Neutrophil (primary cell): ENCODE results near the gene PLAC8.
"Not testable (repeated sequence)": the region's sequence is repeated elsewhere in the genome, so short reads cannot be mapped to it uniquely, and the experiment has no call there.

Experiments used
- H3K27ac ChIP-seq: fragments of 200-600 bp; sonication (generic); 2 replicates; pipeline ENCODE4 v1.5.1; 2016; ENCODE audit warnings: mild to moderate bottlenecking, moderate library complexity
- H3K27me3 ChIP-seq: fragments of 200-600 bp; sonication (generic); 2 replicates; pipeline ENCODE4 v1.6.0; 2016; ENCODE audit warnings: mild to moderate bottlenecking
- H3K36me3 ChIP-seq: fragments of 200-600 bp; sonication (generic); 2 replicates; pipeline ENCODE4 v1.5.1; 2017
- H3K4me1 ChIP-seq, 2 experiments: fragments of 200-600 bp in 1 of 2; sonication (generic) in 1 of 2; 1 replicate in 1 of 2; 2 replicates in 1 of 2; pipeline versions ENCODE4 v1.5.1 to v1.6.1; 2013 to 2016; ENCODE audit warnings: low read depth in 1 of 2, low read length in 1 of 2, mild to moderate bottlenecking in 1 of 2, moderate library complexity in 1 of 2; ENCODE audit not compliant: control insufficient read depth in 1 of 2, insufficient read depth in 1 of 2
- H3K4me3 ChIP-seq, 2 experiments: fragments of 200-600 bp in 1 of 2; sonication (generic) in 1 of 2; 1 replicate in 1 of 2; 2 replicates in 1 of 2; pipeline ENCODE4 v1.5.1; 2013 to 2016; ENCODE audit warnings: low read depth in 1 of 2, low read length in 1 of 2, mild to moderate bottlenecking in 1 of 2, moderate library complexity in 1 of 2
- H3K9me3 ChIP-seq: fragments of 200-600 bp; sonication (generic); 2 replicates; pipeline ENCODE4 v1.5.1; 2016
- CTCF ChIP-seq: fragments of 200-600 bp; sonication (generic); IDR thresholded peaks from 2 replicates; pipeline ENCODE4 v1.5.1; 2016; ENCODE audit warnings: antibody characterized with exemption

PLAC8 gene

GRCh38 chr4:83062739-83063138 lies 51.8 kb downstream of the PLAC8 start:
- Histone ChIP-seq H3K27me3 (no peaks in the 10 kb centered on the region), H3K4me3 (no peak overlapping the region), H3K27ac (no peak overlapping the region)

GRCh38 chr4:83054928-83055327 lies 59.6 kb downstream of the PLAC8 start:
- Histone ChIP-seq H3K9me3 (no peaks in the 10 kb centered on the region), H3K27ac (no peak overlapping the region), H3K4me1 (no peaks in the 10 kb centered on the region), H3K27me3 (no peaks in the 10 kb centered on the region), H3K36me3 (peaks cover 24% of the 10 kb centered on the region), H3K4me3 (no peak overlapping the region)
- no peak for TF ChIP-seq CTCF

More at GRCh38 chr4:83062739-83063138, 51.8 kb downstream of the PLAC8 start:
- no peaks in the 10 kb centered on the region for H3K4me1 ChIP-seq
- no peak for TF ChIP-seq CTCF
- H3K36me3 ChIP-seq, result peaks cover 21% of the 10 kb centered on the region
- no peaks in the 10 kb centered on the region for H3K9me3 ChIP-seq

- H3K4me1 ChIP-seq, H3K27ac ChIP-seq, H3K9me3 ChIP-seq, H3K27me3 ChIP-seq, H3K4me3 ChIP-seq: not testable (repeated sequence)
- H3K36me3 ChIP-seq, result peaks cover 23% of the 10 kb centered on the region
These were observed 65.7 kb downstream of the PLAC8 start for GRCh38 chr4:83048781-83049180.

GRCh38 chr4:83046693-83047473 lies 67.6 kb downstream of the PLAC8 start:
- Histone ChIP-seq H3K4me1 (peaks cover 7 to 9% of the 10 kb centered on the region in 2 experiments), H3K36me3 (peaks cover 13% of the 10 kb centered on the region), H3K4me3 (no peak overlapping the region), H3K9me3 (no peaks in the 10 kb centered on the region), H3K27ac (no peak overlapping the region), H3K27me3 (no peaks in the 10 kb centered on the region)
- TF ChIP-seq CTCF, result no peak

GRCh38 chr4:83043801-83044407 lies 70.6 kb downstream of the PLAC8 start:
- no peaks in the 10 kb centered on the region for H3K27me3 ChIP-seq
- peaks cover 7 to 9% of the 10 kb centered on the region in 2 experiments for H3K4me1 ChIP-seq
- no peaks in the 10 kb centered on the region for H3K9me3 ChIP-seq
- no peak for TF ChIP-seq CTCF
- no peak overlapping the region for H3K27ac ChIP-seq
- H3K36me3 ChIP-seq, result no peaks in the 10 kb centered on the region
- no peak overlapping the region for H3K4me3 ChIP-seq

GRCh38 chr4:83043157-83043556 lies 71.4 kb downstream of the PLAC8 start:
- H3K9me3 ChIP-seq, H3K27me3 ChIP-seq, H3K27ac ChIP-seq, H3K36me3 ChIP-seq, H3K4me3 ChIP-seq, H3K4me1 ChIP-seq: not testable (repeated sequence)
